ENCODE data around the gene DIRAS1. TPM values are rescaled to one million over a fixed set of nuclear protein-coding genes. Genes with fewer than 3 reads are reported as not detected.

Gene DIRAS1
- total RNA-seq, 1 experiment from 2014 or later, result 0.37 TPM

GRCh38 chr19:2764945-2765344 lies 43.8 kb upstream of the DIRAS1 start:
- Mint-ChIP-seq H3K4me3 (ENCODE audit: unreplicated experiment) (no peak overlapping the region), H3K27ac (ENCODE audit: low read depth, unreplicated experiment) (no peak overlapping the region), H3K27me3 (ENCODE audit: insufficient read depth, unreplicated experiment) (no peaks in the 10 kb centered on the region), H3K9me3 (ENCODE audit: unreplicated experiment) (no peaks in the 10 kb centered on the region), H3K36me3 (ENCODE audit: insufficient read depth, unreplicated experiment) (peaks cover 73% of the 10 kb centered on the region), H3K4me1 (ENCODE audit: insufficient read depth, unreplicated experiment) (no peaks in the 10 kb centered on the region)
- no peak for DNase-seq (ENCODE audit: unreplicated experiment)
- ChIA-PET POLR2A (interaction anchor here (0.8 to 0.9 kb wide), 2 partner anchors 25 to 507 kb away, joined by 3 read pairs; partner anchors contain the start of gene SLC39A3), CTCF (interaction anchor here (0.6 to 1.3 kb wide), 2 partner anchors 15 to 213 kb away, joined by 3 to 7 read pairs; no protein-coding TSS in a partner anchor)
- TF ChIP-seq, protein P1, sequence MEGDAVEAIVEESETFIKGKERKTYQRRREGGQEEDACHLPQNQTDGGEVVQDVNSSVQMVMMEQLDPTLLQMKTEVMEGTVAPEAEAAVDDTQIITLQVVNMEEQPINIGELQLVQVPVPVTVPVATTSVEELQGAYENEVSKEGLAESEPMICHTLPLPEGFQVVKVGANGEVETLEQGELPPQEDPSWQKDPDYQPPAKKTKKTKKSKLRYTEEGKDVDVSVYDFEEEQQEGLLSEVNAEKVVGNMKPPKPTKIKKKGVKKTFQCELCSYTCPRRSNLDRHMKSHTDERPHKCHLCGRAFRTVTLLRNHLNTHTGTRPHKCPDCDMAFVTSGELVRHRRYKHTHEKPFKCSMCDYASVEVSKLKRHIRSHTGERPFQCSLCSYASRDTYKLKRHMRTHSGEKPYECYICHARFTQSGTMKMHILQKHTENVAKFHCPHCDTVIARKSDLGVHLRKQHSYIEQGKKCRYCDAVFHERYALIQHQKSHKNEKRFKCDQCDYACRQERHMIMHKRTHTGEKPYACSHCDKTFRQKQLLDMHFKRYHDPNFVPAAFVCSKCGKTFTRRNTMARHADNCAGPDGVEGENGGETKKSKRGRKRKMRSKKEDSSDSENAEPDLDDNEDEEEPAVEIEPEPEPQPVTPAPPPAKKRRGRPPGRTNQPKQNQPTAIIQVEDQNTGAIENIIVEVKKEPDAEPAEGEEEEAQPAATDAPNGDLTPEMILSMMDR (IDR thresholded peaks at IDR 0.05; ENCODE audit: unreplicated experiment), result no peak
- no TSS peak for BruUV-seq (replicated peaks)
- intact Hi-C loops (cut with micrococcal nuclease), result no loop called here

DNA sequence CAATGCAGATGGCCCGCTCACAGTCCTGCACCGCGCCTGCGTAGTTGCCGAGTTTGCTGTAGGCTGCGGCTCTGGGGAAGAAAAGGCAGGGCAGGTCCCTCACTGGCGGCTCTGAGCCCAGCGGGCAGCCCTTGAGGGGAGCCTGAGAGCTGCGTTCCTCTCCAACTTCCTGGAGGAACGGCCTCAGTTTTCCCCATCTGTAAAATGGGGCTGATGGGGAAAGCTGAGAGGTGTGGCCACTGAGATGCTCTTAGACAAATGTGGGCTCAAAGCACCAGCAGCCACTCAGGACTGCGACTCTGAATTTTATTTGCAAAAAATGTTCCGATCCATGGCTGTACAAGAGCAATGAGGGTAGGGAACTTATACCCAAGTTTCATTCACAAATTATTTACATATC lies 42.5 kb upstream of the DIRAS1 start:
- no TSS peak for BruUV-seq (replicated peaks)
- Mint-ChIP-seq H3K36me3 (ENCODE audit: insufficient read depth, unreplicated experiment) (peaks cover 71% of the 10 kb centered on the region), H3K9me3 (ENCODE audit: unreplicated experiment) (no peaks in the 10 kb centered on the region), H3K27ac (ENCODE audit: low read depth, unreplicated experiment) (no peak overlapping the region), H3K4me1 (ENCODE audit: insufficient read depth, unreplicated experiment) (no peaks in the 10 kb centered on the region), H3K27me3 (ENCODE audit: insufficient read depth, unreplicated experiment) (no peaks in the 10 kb centered on the region), H3K4me3 (ENCODE audit: unreplicated experiment) (no peak overlapping the region)
- intact Hi-C loops (cut with micrococcal nuclease), result no loop called here
- DNase-seq (ENCODE audit: unreplicated experiment), result no peak
- POLR2A ChIA-PET, result interaction anchor here (0.9 kb wide), 1 partner anchor 508 kb away, joined by 3 read pairs; no protein-coding TSS in a partner anchor
- CTCF ChIA-PET, result interaction anchor here (0.6 to 1.3 kb wide), 2 partner anchors 14 to 568 kb away, joined by 3 to 7 read pairs; no protein-coding TSS in a partner anchor
- TF ChIP-seq, protein P1 (IDR thresholded peaks at IDR 0.05; ENCODE audit: unreplicated experiment), result no peak

DNA sequence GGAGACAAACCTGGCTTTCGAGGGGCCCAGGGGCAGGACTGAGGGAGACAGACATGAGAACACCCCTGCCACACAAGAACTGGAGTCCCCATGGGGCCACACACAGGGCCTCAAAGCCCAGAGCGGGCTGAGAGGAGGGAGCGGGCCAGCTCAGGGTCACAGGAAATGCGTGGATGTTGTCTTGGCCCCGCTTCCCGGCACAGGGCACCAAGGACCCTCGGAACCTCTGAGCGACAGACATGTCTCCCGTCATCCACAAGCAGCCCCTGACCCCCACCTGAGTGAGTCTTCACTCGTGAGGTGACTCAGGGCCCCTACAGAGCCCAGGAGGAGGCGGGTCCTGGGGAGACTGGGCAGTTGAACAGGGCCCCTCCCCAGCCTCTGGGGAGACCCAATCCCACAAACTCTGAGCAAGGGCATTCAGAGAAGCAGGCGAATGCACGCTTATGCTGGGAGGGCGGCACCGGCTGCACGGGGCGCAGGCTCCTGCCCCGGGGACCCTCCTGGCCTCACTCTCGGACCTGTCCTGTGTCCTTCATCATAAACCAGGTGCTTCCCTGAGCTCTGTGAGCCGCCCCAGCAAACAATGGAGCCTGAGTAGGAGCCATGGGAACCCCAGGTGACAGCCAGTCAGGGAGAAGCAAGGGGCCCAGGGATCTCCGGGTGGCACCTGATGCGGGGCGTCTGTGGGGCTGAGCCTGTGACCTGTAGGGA lies 41.8 kb upstream of the DIRAS1 start:
- ChIA-PET POLR2A (no interaction called here), CTCF (interaction anchor here (0.6 kb wide), 1 partner anchor 568 kb away, joined by 3 read pairs; no protein-coding TSS in a partner anchor)
- TF ChIP-seq, protein P1 (IDR thresholded peaks at IDR 0.05; ENCODE audit: unreplicated experiment), result no peak
- no TSS peak for BruUV-seq (replicated peaks)
- Mint-ChIP-seq H3K4me1 (ENCODE audit: insufficient read depth, unreplicated experiment) (no peaks in the 10 kb centered on the region), H3K4me3 (ENCODE audit: unreplicated experiment) (no peak overlapping the region), H3K9me3 (ENCODE audit: unreplicated experiment) (no peaks in the 10 kb centered on the region), H3K27ac (ENCODE audit: low read depth, unreplicated experiment) (no peak overlapping the region), H3K27me3 (ENCODE audit: insufficient read depth, unreplicated experiment) (no peaks in the 10 kb centered on the region), H3K36me3 (ENCODE audit: insufficient read depth, unreplicated experiment) (peaks cover 75% of the 10 kb centered on the region)
- intact Hi-C loops (cut with micrococcal nuclease), result no loop called here
- DNase-seq (ENCODE audit: unreplicated experiment), result no peak

GRCh38 chr19:2761876-2762782 lies 41.0 kb upstream of the DIRAS1 start:
- H3K36me3 Mint-ChIP-seq (ENCODE audit: insufficient read depth, unreplicated experiment), result peaks cover 67% of the 10 kb centered on the region
- H3K4me3 Mint-ChIP-seq (ENCODE audit: unreplicated experiment), result no peak overlapping the region
- no TSS peak for BruUV-seq (replicated peaks)
- H3K9me3 Mint-ChIP-seq (ENCODE audit: unreplicated experiment), result no peaks in the 10 kb centered on the region
- DNase-seq (ENCODE audit: unreplicated experiment), result no peak
- TF ChIP-seq, protein P1 (IDR thresholded peaks at IDR 0.05; ENCODE audit: unreplicated experiment), result no peak
- intact Hi-C loops (cut with micrococcal nuclease), result no loop called here
- no peak overlapping the region for H3K27ac Mint-ChIP-seq (ENCODE audit: low read depth, unreplicated experiment)
- no peaks in the 10 kb centered on the region for H3K27me3 Mint-ChIP-seq (ENCODE audit: insufficient read depth, unreplicated experiment)
- no peaks in the 10 kb centered on the region for H3K4me1 Mint-ChIP-seq (ENCODE audit: insufficient read depth, unreplicated experiment)
- ChIA-PET POLR2A (no interaction called here), CTCF (no interaction called here)
